Measurements from ENCODE around the gene SCN5A.

Gene SCN5A

GRCh38 chr3:38585791-38586420, 63.6 kb downstream of the SCN5A start:
- no peak for TF ChIP-seq CEBPB (IDR thresholded peaks at IDR 0.05)
- no peak for TF ChIP-seq EGR1 (IDR thresholded peaks at IDR 0.05)
- TF ChIP-seq EP300 (IDR thresholded peaks at IDR 0.05; ENCODE audit: borderline replicate concordance): no peak
- no peak for TF ChIP-seq USF1 (IDR thresholded peaks at IDR 0.05)
- TF ChIP-seq TCF12 (IDR thresholded peaks at IDR 0.05; ENCODE audit: low read depth): no peak
- no peak for TF ChIP-seq REST (IDR thresholded peaks at IDR 0.05; ENCODE audit: low read depth)
- TF ChIP-seq RAD21 (IDR thresholded peaks at IDR 0.05; ENCODE audit: low read depth): no peak
- no peak for TF ChIP-seq MAX (IDR thresholded peaks at IDR 0.05)
- TF ChIP-seq YY1 (IDR thresholded peaks at IDR 0.05; ENCODE audit: low read depth): no peak
- no peak for TF ChIP-seq ZBTB7A (IDR thresholded peaks at IDR 0.05; ENCODE audit: low read depth)
- TF ChIP-seq NFIC (IDR thresholded peaks at IDR 0.05): no peak
- TF ChIP-seq TAF1 (IDR thresholded peaks at IDR 0.05; ENCODE audit: low read depth): no peak
- TF ChIP-seq CREB1 (IDR thresholded peaks at IDR 0.05; ENCODE audit: low read depth): no peak
- no peak for TF ChIP-seq FOXM1 (IDR thresholded peaks at IDR 0.05; ENCODE audit: borderline replicate concordance, low read depth)
- TF ChIP-seq TEAD4 (IDR thresholded peaks at IDR 0.05): no peak

GRCh38 chr3:38583688-38584087, 65.8 kb downstream of the SCN5A start:
- TF ChIP-seq TAF1 (IDR thresholded peaks at IDR 0.05; ENCODE audit: low read depth) (no peak), EP300 (IDR thresholded peaks at IDR 0.05; ENCODE audit: borderline replicate concordance) (no peak), MAX (IDR thresholded peaks at IDR 0.05) (no peak), CEBPB (IDR thresholded peaks at IDR 0.05) (no peak), REST (IDR thresholded peaks at IDR 0.05; ENCODE audit: low read depth) (no peak), ZBTB7A (IDR thresholded peaks at IDR 0.05; ENCODE audit: low read depth) (no peak), RAD21 (IDR thresholded peaks at IDR 0.05; ENCODE audit: low read depth) (no peak), EGR1 (IDR thresholded peaks at IDR 0.05) (no peak), YY1 (IDR thresholded peaks at IDR 0.05; ENCODE audit: low read depth) (no peak), FOXM1 (IDR thresholded peaks at IDR 0.05; ENCODE audit: borderline replicate concordance, low read depth) (no peak), TEAD4 (IDR thresholded peaks at IDR 0.05) (no peak), NFIC (IDR thresholded peaks at IDR 0.05) (no peak), USF1 (IDR thresholded peaks at IDR 0.05) (no peak), TCF12 (IDR thresholded peaks at IDR 0.05; ENCODE audit: low read depth) (no peak), CREB1 (IDR thresholded peaks at IDR 0.05; ENCODE audit: low read depth) (no peak)

GRCh38 chr3:38582941-38583645, 66.4 kb downstream of the SCN5A start:
- TF ChIP-seq FOXM1 (IDR thresholded peaks at IDR 0.05; ENCODE audit: borderline replicate concordance, low read depth): no peak
- no peak for TF ChIP-seq RAD21 (IDR thresholded peaks at IDR 0.05; ENCODE audit: low read depth)
- TF ChIP-seq YY1 (IDR thresholded peaks at IDR 0.05; ENCODE audit: low read depth): no peak
- no peak for TF ChIP-seq MAX (IDR thresholded peaks at IDR 0.05)
- TF ChIP-seq TCF12 (IDR thresholded peaks at IDR 0.05; ENCODE audit: low read depth): no peak
- no peak for TF ChIP-seq EP300 (IDR thresholded peaks at IDR 0.05; ENCODE audit: borderline replicate concordance)
- no peak for TF ChIP-seq NFIC (IDR thresholded peaks at IDR 0.05)
- no peak for TF ChIP-seq USF1 (IDR thresholded peaks at IDR 0.05)
- TF ChIP-seq REST (IDR thresholded peaks at IDR 0.05; ENCODE audit: low read depth): no peak
- no peak for TF ChIP-seq CEBPB (IDR thresholded peaks at IDR 0.05)
- TF ChIP-seq TEAD4 (IDR thresholded peaks at IDR 0.05): no peak
- no peak for TF ChIP-seq EGR1 (IDR thresholded peaks at IDR 0.05)
- TF ChIP-seq ZBTB7A (IDR thresholded peaks at IDR 0.05; ENCODE audit: low read depth): no peak
- TF ChIP-seq TAF1 (IDR thresholded peaks at IDR 0.05; ENCODE audit: low read depth): no peak
- TF ChIP-seq CREB1 (IDR thresholded peaks at IDR 0.05; ENCODE audit: low read depth): no peak

All from Ishikawa (cell line).